Gastroesophageal sphincter (tissue), 4 donors: ENCODE results near the gene RELT. TPM values are rescaled to one million over a fixed set of nuclear protein-coding genes. Genes with fewer than 3 reads are reported as not detected.

Source experiments
- ATAC-seq: fragments of 150-250 bp; one replicate; pipeline ENCODE4 v1.9.1; 2016; ENCODE audit warnings: mild to moderate bottlenecking, moderate library complexity
- H3K27ac ChIP-seq, 4 donors: fragments of 200-600 bp; sonication (generic) in 3 of 4; 1 replicate in 3 of 4; 2 replicates in 1 of 4; pipeline ENCODE4 v1.5.1; 2016 to 2019
- H3K27me3 ChIP-seq: fragments of 200-600 bp; sonication (generic); one replicate; pipeline ENCODE4 v1.5.1; 2019
- H3K36me3 ChIP-seq, 2 donors: fragments of 200-600 bp; sonication (generic); one replicate each; pipeline ENCODE4 v1.5.1; 2019; ENCODE audit warnings: control low read depth in 1 of 2
- H3K4me1 ChIP-seq, 3 donors: fragments of 200-600 bp; sonication (generic); 1 replicate in 2 of 3; 2 replicates in 1 of 3; pipeline ENCODE4 v1.5.1; 2016 to 2019; ENCODE audit warnings: control low read depth in 2 of 3
- H3K4me3 ChIP-seq, 2 donors: fragments of 200-600 bp; sonication (generic); one replicate each; pipeline ENCODE4 v1.5.1; 2019; ENCODE audit warnings: mild to moderate bottlenecking in 1 of 2, moderate library complexity in 1 of 2
- H3K9me3 ChIP-seq, 3 donors: fragments of 200-600 bp; sonication (generic); one replicate each; pipeline ENCODE4 v1.5.1; 2017 to 2019; ENCODE audit warnings: control low read depth in 2 of 3
- CTCF ChIP-seq, 4 experiments: fragments of 200-600 bp in 2 of 4; fragments of 450-650 bp in 2 of 4; sonication (generic) in 1 of 4; IDR thresholded peaks; one replicate each; pipeline ENCODE4 v1.5.1; 2017 to 2019; ENCODE audit warnings: antibody characterized with exemption in 4 of 4, mild to moderate bottlenecking in 2 of 4, moderate library complexity in 2 of 4
- EP300 ChIP-seq: sonication (generic); formaldehyde crosslinking; IDR thresholded peaks from one replicate; pipeline ENCODE4 v1.6.1; 2017; ENCODE audit warnings: antibody characterized with exemption, mild to moderate bottlenecking
- POLR2A ChIP-seq, 2 donors: fragments of 450-650 bp; IDR thresholded peaks; one replicate each; pipeline ENCODE4 v1.6.1; 2017; ENCODE audit warnings: antibody characterized with exemption in 2 of 2, mild to moderate bottlenecking in 2 of 2, moderate library complexity in 1 of 2
- POLR2AphosphoS5 ChIP-seq: sonication (generic); formaldehyde crosslinking; IDR thresholded peaks from one replicate; pipeline ENCODE4 v1.6.1; 2017; ENCODE audit warnings: antibody characterized with exemption
- WGBS, 2 donors: methylation state at CpG; one replicate each; pipeline ENCODE4 v1.1.5; 2018; ENCODE audit warnings: low coverage in 1 of 2; 5-methylcytosine and 5-hydroxymethylcytosine counted together
- total RNA-seq, 4 donors: library from RNA; depleted of rRNA; stranded (reverse); fragments of >200 nt; gene quantifications; one replicate each; pipeline ENCODE4 v1.1.0, GENCODE V29; 2016

The RELT gene
- total RNA-seq, 4 donors from 2014 or later = 2.3 to 5.7 (median 3.5) TPM

DNA sequence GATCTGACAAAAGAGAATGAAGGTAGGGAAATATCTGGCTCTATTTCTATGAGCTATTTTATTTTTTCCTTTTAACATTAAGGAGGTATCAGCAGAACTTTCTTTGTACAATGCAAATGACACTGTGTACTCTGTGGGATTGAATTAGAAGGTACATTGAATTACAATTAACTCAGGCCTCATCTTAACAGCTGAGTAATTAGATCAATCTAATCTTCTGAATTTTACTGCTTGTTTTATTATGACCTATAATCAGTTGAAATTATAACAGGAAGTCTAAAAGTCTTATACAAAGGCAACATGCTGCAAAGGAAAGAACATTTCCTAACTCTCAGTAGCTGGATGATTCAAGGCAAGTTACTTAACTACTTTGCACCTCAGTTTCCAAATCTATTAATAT, 69.8 kb downstream of the RELT start:
- ATAC-seq = no peak
- H3K36me3 ChIP-seq = no peaks in the 10 kb centered on the region
- H3K27ac ChIP-seq = no peak overlapping the region
- no peaks in the 10 kb centered on the region for H3K27me3 ChIP-seq
- TF ChIP-seq CTCF (IDR thresholded peaks at IDR 0.05) (no peak), POLR2A (IDR thresholded peaks at IDR 0.05) (no peak), POLR2AphosphoS5 (no peak), EP300 (no peak)
- peaks cover 0 to 9% (median 0%) of the 10 kb centered on the region in 3 donors for H3K4me1 ChIP-seq
- H3K9me3 ChIP-seq = no peaks in the 10 kb centered on the region
- no peak overlapping the region for H3K4me3 ChIP-seq

GRCh38 chr11:73446766-73447165, 70.6 kb downstream of the RELT start:
- TF ChIP-seq CTCF (IDR thresholded peaks at IDR 0.05) = no peak
- no peak for TF ChIP-seq POLR2AphosphoS5
- TF ChIP-seq EP300 = no peak
- no peak for TF ChIP-seq POLR2A (IDR thresholded peaks at IDR 0.05)
- Histone ChIP-seq H3K27ac (no peak overlapping the region), H3K4me1 (peaks cover 0 to 9% (median 0%) of the 10 kb centered on the region in 3 donors), H3K36me3 (no peaks in the 10 kb centered on the region), H3K9me3 (no peaks in the 10 kb centered on the region), H3K4me3 (no peak overlapping the region), H3K27me3 (no peaks in the 10 kb centered on the region)
- ATAC-seq = no peak
- WGBS, 2 donors = 88 to 96% methylated on average over 2 of the region's 2 CpGs

Other genes with a start within 250 kb of the RELT start
- 10 to 100 TPM; 17.0 to 40.0 (median 27.0) TPM for gene FCHSD2, start 234.1 kb upstream of the RELT start, total RNA-seq
- gene P2RY2, start 158.1 kb upstream of the RELT start, total RNA-seq = 1 to 10 TPM in 2 of 4 donors, under 1 TPM in 2; 0.35 to 2.5 (median 0.89) TPM
- 1 to 10 TPM; 1.8 to 2.8 (median 2.3) TPM for gene P2RY6, start 104.1 kb upstream of the RELT start, total RNA-seq
- gene ARHGEF17, start 68.1 kb upstream of the RELT start, total RNA-seq = 100 to 1,000 TPM in 1 of 4 donors, 10 to 100 TPM in 3; 52.5 to 169 (median 84.4) TPM
- gene FAM168A, start 221.7 kb downstream of the RELT start, total RNA-seq = 10 to 100 TPM; 27.5 to 51.8 (median 42.0) TPM